Tibial nerve (tissue), 3 donors: ENCODE data around the gene TRIM67.
"Not testable (repeated sequence)": the region's sequence is repeated elsewhere in the genome, so short reads cannot be mapped to it uniquely, and the experiment has no call there.

Experiments used
- POLR2A ChIP-seq, 2 donors: fragments of 450-650 bp; IDR thresholded peaks; one replicate each; pipeline ENCODE4 v1.6.1; 2017; ENCODE audit warnings: antibody characterized with exemption in 2 of 2, mild to moderate bottlenecking in 2 of 2, moderate library complexity in 2 of 2
- TF ChIP-seq, protein P1 (sequence below), 5 experiments: fragments of 200-600 bp in 3 of 5; fragments of 450-650 bp in 2 of 5; sonication (generic) in 3 of 5; IDR thresholded peaks; one replicate each; pipeline ENCODE4 v1.5.1; 2016 to 2019; ENCODE audit warnings: antibody characterized with exemption in 5 of 5, mild to moderate bottlenecking in 3 of 5, moderate library complexity in 2 of 5

DNA sequence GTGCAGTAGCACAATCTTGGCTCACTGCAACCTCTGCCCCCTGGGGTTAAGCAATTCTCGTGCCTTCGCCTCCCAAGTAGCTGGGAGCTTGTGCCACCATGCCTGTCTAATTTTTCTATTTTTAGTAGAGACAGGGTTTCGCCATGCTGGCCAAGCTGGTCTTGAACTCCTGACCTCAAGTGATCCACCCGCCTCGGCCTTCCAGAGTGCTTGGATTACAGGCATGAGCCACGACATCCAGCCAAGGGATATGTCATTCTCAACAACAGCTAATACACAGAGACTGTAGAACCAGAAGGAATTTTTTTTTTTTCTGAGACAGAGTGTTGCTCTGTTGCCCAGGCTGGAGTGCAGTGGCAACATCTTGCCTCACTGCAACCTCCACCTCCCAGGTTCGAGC lies 3.7 kb upstream of the TRIM67 start:
- TF ChIP-seq, protein P1, sequence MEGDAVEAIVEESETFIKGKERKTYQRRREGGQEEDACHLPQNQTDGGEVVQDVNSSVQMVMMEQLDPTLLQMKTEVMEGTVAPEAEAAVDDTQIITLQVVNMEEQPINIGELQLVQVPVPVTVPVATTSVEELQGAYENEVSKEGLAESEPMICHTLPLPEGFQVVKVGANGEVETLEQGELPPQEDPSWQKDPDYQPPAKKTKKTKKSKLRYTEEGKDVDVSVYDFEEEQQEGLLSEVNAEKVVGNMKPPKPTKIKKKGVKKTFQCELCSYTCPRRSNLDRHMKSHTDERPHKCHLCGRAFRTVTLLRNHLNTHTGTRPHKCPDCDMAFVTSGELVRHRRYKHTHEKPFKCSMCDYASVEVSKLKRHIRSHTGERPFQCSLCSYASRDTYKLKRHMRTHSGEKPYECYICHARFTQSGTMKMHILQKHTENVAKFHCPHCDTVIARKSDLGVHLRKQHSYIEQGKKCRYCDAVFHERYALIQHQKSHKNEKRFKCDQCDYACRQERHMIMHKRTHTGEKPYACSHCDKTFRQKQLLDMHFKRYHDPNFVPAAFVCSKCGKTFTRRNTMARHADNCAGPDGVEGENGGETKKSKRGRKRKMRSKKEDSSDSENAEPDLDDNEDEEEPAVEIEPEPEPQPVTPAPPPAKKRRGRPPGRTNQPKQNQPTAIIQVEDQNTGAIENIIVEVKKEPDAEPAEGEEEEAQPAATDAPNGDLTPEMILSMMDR (IDR thresholded peaks at IDR 0.05): not testable (repeated sequence)
- not testable (repeated sequence) for TF ChIP-seq POLR2A (IDR thresholded peaks at IDR 0.05)
